ENCODE results near the gene NSMCE1. TPM values are rescaled to one million over a fixed set of nuclear protein-coding genes. Genes with fewer than 3 reads are reported as not detected.

Gene NSMCE1
- total and polyA plus RNA-seq, 7 donors = 18.9 to 51.8 (median 28.4) TPM

GRCh38 chr16:27303256-27304100, 34.9 kb upstream of the NSMCE1 start:
- 76 to 78% (median 78%) methylated on average over 12 of the region's 12 CpGs for WGBS, 3 donors
- H3K36me3 ChIP-seq (ENCODE audit: insufficient read depth in 1 of 2, low read depth in 1 of 2) = no peaks in the 10 kb centered on the region
- no peaks in the 10 kb centered on the region for H3K9me3 ChIP-seq
- H3K4me3 ChIP-seq = no peak overlapping the region
- intact Hi-C loops (cut with DNase I) = no loop called here
- H3K27me3 ChIP-seq (ENCODE audit: insufficient read depth in 3 of 3, low read length in 2 of 3) = no peaks in the 10 kb centered on the region
- no peak for DNase-seq
- no peak for ATAC-seq
- H3K27ac ChIP-seq = no peak overlapping the region
- H3K4me1 ChIP-seq = no peaks in the 10 kb centered on the region
- TF ChIP-seq CTCF (IDR thresholded peaks at IDR 0.05) = no peak

- H3K4me1 ChIP-seq = no peaks in the 10 kb centered on the region
- no peak overlapping the region for H3K4me3 ChIP-seq
- TF ChIP-seq CTCF (IDR thresholded peaks at IDR 0.05) = no peak
- H3K27me3 ChIP-seq (ENCODE audit: insufficient read depth in 3 of 3, low read length in 2 of 3) = no peaks in the 10 kb centered on the region
- WGBS, 3 donors = 84 to 91% (median 88%) methylated on average over 3 of the region's 3 CpGs
- no peaks in the 10 kb centered on the region for H3K9me3 ChIP-seq
- ATAC-seq (no peak), DNase-seq (no peak)
- no peaks in the 10 kb centered on the region for H3K36me3 ChIP-seq (ENCODE audit: insufficient read depth in 1 of 2, low read depth in 1 of 2)
- intact Hi-C loops (cut with DNase I) = no loop called here
- H3K27ac ChIP-seq = no peak overlapping the region
Observed at GRCh38 chr16:27302126-27302525, 33.6 kb upstream of the NSMCE1 start.

GRCh38 chr16:27301236-27301861, 32.8 kb upstream of the NSMCE1 start:
- ATAC-seq (no peak), DNase-seq (no peak)
- H3K4me3 ChIP-seq = no peak overlapping the region
- no peaks in the 10 kb centered on the region for H3K9me3 ChIP-seq
- no peak overlapping the region for H3K27ac ChIP-seq
- no peaks in the 10 kb centered on the region for H3K4me1 ChIP-seq
- H3K36me3 ChIP-seq (ENCODE audit: insufficient read depth in 1 of 2, low read depth in 1 of 2) = no peaks in the 10 kb centered on the region
- H3K27me3 ChIP-seq (ENCODE audit: insufficient read depth in 3 of 3, low read length in 2 of 3) = no peaks in the 10 kb centered on the region
- intact Hi-C loops (cut with DNase I) = no loop called here
- no peak for TF ChIP-seq CTCF (IDR thresholded peaks at IDR 0.05)
- 92 to 98% (median 94%) methylated on average over 3 of the region's 3 CpGs for WGBS, 3 donors

- intact Hi-C loops (cut with DNase I) = no loop called here
- Histone ChIP-seq H3K27me3 (ENCODE audit: insufficient read depth in 3 of 3, low read length in 2 of 3) (no peaks in the 10 kb centered on the region), H3K9me3 (no peaks in the 10 kb centered on the region), H3K27ac (no peak overlapping the region), H3K36me3 (ENCODE audit: insufficient read depth in 1 of 2, low read depth in 1 of 2) (no peaks in the 10 kb centered on the region), H3K4me1 (no peaks in the 10 kb centered on the region), H3K4me3 (no peak overlapping the region)
- WGBS, 3 donors = 96% methylated on average over 5 of the region's 5 CpGs
- DNase-seq (no peak), ATAC-seq (no peak)
- TF ChIP-seq CTCF (IDR thresholded peaks at IDR 0.05) = no peak
Observed at GRCh38 chr16:27298132-27298531, 29.6 kb upstream of the NSMCE1 start.

Measured in psoas muscle (tissue), 8 donors.